ENCODE measurements around the gene HOXA7.

Gene HOXA7

DNA sequence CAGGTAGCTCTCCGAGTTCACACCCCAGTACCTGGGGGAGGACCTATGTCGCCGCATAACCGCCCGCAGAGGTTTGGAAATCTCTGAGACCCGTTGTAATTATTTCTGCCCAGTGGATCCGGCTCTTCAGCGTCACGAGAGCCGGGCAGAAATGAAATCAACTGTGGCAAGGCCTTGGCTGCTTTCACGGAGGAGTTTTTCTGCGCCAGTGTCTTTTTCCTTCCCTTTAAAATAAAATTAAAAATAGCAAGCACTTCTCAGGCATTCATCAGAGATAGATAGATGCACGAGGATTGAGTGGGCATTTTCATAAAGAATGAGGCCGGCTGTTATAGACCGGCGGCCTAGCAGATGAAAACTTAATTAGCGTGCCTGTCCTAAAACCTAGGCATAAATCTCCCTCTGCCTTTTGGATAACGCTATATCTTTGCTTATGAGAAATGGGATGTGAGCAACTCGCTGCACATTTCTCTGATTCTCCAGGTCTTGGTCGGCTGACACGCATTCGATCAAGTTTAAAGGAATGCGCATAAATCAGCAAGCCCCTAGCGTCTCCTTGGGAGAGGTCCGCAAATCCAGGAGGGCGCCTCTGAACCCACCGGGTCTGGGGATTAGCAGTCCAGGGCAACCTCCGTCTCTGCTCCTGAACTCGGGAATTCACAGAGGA, 37.0 kb upstream of the HOXA7 start:
- DNase-seq: no peak

DNA sequence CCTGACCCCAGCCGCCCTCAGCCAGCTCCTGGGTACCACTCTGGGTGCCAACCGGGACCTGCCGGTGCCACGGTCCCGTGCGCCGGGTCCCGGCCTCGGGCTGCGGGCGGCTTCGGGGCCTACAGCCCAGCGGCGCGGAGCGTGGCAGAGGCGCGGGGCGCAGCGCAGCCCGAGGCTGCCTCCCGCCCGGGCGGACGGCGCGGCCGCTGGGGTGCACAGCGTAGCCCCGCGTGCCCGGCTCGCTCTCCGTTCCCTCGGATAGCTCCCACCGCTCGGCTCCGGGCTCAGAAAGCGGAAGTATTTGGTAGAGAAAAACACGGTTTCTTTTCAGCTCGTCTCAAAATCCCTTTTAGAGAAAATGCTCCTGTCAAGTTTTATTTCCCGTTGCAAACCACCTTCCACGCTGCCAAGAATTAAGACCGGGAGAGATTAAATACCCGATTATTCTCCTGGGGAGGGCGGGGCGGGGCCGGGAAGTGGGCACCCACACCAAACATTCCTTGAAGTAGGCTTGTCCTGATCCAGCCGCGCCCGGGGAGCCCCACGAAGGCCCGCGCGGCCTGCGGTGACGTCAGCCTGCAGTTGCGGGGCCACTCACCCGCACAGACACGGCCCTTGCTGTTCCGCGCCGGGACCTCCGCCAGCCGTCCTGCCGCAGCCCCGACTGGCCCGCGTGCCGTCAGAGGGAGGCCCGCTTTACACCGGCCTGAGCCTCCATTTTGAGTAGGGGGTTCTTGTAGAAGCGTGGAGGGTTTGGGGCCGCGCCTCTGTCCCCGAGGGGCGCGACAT, 36.3 kb upstream of the HOXA7 start:
- no peak for DNase-seq

GRCh38 chr7:27191833-27192545, 35.5 kb upstream of the HOXA7 start:
- DNase-seq: no peak

DNA sequence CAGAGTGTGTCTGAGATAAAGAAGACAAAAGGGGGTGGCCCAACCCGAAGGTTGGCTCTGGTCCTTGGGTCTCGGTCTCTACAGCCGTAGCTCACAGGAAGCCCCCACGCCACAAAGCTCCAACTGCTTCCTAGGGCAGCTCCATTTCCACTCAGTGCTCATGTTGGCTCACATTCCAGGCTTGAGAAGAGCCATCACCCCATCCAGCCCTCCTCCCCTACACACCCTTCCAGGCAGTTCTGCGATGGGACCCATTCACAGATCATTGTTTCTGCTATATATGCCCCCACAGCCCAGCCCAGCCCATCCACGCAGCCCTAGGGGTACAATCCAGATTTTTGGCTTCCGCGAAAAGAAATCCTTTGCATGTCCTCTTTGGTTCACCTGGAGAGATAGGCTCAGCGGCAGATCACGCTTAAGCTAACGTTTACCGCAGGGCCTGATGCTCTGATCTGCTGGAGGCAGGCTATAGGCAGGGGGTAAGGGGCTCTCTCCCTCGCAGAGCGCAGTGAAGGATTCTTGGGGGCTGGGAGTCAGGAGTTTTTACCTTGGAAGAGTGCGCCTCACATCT, 34.8 kb upstream of the HOXA7 start:
- no peak for DNase-seq

DNA sequence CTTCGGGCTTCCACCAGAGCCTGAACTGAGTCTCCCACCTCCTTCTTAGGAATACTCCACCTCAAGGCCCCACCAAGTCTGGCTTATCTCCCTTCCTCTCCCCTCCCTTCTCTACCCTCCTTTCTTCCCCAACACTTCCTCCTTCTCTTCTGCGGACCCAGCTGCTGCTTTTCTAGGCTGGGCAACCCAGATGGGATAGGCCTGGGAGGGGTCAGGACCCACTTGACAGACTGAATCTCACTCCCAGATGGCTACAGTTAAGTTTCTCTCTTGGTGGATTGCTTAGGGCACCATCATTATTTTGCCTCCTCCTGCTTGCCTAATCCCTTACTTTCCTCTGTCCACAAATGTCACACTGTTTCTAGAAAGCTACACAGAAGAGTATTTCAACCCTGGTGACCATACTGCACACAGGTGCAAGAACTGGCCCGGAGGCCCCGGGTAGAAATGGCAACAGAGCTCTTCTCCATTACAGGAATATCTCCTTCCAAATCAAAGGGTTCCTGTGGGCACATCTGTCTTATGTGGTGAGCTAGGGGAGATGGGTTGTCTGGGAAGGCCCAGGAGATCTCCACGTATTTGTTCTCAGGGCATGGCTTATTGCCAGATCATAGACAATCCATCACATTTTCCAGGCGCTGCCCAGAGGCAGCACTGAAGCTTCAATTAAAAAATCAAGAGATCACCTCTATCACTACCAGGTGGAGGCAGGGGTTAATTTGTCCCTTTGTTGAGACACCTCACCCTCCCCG, 33.7 kb upstream of the HOXA7 start:
- no peak for DNase-seq

DNA sequence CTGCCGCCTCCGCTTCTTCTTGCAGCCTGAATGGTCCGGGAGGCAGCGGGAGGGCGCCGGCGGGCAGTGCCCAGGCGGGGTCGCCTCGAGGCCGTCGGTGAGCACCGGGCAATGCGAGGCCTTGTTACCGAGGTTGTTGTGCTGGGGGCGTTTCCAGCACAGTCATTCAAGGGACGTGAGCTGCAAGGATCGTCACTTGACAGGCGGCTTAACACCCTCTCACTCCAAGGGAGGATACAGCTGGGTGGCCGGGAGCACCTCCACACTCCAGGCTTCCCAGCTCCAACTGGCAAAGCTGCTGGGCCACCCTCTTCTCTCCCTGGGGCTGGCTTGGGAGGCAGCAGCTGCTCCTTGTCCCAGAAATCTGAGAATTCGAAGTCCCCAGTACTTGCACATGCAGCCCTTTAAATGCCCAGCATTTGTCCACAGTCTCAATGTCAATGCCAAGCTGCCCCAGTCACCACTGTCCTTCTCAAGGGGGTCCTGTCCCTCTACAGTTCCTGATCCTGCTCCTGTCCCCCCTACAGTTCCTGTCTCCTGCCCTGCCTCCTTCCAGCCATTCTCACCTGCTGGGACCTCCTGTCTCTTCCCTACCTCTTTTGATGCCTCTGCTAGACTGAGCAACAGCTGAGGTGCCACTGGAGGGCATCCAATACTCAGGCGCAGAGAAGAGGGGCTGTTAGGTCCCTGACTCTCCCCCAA, 33.0 kb upstream of the HOXA7 start:
- DNase-seq: no peak

- DNase-seq: peak in 1 of 4 experiments; percentile 27
Measured at GRCh38 chr7:27188386-27189294, 32.2 kb upstream of the HOXA7 start.

- DNase-seq: no peak
Measured at GRCh38 chr7:27187475-27188385, 31.3 kb upstream of the HOXA7 start.

DNA sequence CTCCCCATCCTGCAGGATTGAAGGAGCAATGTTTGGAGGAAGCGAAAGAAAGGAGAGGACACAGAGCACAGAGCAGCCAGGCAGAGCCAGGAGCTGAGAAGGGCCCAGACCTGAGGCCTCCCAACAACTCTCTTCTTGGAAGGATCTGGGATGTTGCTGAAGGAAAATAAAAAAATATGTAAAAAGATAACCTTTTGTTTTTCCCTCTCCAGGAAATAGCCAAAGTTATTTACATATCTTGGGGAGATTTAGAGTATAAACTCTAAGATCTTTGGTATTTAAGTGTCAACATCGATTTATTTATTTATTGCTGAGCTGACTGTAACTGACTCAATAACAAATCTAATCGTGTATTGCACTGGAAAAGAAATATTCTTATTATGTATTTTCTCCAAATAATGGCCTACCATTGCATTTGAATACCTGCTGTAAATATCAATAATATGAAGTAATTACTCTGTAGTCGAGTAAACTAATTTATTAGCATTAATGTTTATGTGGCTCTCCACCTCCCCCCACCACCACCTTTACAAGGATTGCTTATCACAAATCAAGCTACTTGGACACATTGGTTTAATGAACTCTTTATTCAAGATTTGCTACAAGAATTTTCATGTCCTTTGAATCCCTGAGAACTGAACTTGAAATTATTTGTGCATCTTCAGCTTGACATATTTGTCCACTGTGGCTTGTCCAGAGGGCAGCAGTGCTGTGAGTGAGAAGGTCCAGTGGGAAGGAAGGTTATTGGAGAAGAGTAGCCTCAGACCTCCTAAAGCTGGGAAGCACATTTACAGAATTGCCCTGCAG, 30.4 kb upstream of the HOXA7 start:
- no peak for DNase-seq

DNA sequence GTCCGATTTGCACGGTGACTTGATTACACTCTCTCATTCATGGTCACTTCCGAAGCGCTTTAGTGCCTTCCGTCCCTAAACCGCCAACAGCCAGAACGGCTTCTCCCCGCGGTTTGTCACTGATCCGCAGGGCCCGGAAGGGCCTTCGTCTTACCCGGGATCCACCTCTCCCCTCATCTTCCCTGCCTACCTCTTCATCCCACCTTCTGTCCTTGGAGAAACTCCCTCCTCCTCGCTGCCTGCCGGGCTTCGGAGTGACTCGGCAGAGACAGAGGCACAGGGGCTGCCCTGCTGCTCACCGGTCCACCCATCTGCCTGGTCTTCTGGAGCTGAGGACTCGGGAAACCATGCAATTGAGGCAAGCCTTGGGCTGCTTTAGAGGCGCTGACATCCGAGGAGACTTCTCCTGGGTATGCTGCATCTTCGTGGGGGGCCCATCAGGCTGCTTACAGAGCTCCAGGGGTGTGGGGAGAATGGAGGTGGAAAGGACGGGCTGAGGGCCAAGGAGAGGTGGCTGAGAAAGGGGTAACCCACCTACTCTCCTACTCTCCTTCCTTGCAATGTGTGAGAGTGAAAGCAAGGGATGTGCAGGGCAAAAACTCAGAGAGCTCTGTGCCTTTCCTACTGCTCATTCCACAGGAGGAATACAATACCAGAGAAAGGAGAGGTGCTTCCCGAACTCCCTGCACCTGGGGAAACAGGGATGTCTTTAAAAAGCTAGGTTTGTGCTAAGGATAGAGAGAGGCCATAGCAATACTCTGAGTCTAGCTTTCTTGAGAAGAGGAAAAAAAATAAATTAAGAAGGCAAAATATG, 29.6 kb upstream of the HOXA7 start:
- DNase-seq: no peak

- no peak for DNase-seq
Measured at GRCh38 chr7:27185013-27185853, 28.8 kb upstream of the HOXA7 start, which contains the start of gene HOXA11. Gene HOXA11 (minus strand): TSS chr7:27185232. CDS start chr7:27185144, 88 bp downstream.

DNA sequence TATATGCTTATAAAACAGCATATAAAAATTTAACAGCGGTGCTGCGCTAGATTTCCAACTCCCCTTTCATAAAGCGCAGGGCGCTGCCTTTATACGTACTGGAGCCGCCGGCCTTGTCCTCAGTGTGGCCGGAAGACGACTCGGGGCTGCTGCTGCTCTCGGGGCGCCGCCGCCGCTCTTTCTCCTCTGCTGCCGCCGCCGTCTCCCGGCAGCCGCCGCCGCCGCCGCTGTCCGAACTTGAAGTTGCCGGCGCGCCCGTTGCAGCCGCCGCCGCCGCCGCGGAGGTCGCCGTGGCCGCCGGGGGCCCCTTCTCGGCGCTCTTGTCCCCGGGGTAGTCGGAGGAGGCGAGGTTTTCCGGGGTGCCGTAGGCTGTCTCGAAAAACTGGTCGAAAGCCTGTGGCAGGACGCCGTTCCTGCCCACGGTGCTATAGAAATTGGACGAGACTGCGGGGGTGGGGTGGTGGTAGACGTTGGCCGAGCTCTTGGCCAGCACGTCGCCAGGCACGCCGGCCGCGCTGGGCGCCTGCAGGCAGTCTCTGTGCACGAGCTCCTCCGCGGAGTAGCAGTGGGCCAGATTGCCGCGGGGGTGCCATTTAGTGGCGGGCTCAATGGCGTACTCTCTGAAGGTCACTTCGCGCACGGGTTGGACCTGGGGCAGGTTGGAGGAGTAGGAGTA, 28.0 kb upstream of the HOXA7 start:
- DNase-seq: no peak

DNA sequence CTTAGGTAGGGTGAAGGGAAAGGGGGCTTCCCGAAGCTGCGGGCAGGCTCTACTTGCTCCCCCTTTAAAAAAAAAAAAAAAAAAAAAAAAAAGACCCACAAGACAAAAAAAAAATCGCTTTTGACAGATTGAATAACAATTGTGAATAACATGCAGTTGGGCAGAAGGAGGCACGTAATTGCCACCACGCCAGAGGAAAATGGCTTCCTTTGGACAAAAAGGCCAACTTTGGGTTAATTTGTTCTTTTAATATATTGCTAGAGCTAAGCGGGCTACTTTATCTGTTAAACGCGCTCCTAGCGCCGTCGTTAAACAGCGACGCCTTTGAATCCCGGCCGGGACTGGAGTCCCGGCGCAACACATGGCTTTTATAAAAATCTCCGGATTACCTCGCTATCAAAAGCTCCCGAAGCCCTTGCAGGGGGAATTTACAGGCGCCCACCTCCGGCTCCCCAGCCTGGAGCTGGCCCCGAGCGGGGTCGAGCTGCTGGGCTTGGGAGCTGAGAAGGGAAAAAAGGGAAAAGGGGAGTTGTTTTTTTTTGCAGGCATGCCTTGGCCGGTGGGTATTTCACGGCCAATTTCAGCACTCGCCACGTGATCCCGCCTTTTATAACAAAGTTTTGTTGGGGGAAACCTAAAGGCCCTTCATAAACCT, 27.3 kb upstream of the HOXA7 start:
- DNase-seq: no peak

DNA sequence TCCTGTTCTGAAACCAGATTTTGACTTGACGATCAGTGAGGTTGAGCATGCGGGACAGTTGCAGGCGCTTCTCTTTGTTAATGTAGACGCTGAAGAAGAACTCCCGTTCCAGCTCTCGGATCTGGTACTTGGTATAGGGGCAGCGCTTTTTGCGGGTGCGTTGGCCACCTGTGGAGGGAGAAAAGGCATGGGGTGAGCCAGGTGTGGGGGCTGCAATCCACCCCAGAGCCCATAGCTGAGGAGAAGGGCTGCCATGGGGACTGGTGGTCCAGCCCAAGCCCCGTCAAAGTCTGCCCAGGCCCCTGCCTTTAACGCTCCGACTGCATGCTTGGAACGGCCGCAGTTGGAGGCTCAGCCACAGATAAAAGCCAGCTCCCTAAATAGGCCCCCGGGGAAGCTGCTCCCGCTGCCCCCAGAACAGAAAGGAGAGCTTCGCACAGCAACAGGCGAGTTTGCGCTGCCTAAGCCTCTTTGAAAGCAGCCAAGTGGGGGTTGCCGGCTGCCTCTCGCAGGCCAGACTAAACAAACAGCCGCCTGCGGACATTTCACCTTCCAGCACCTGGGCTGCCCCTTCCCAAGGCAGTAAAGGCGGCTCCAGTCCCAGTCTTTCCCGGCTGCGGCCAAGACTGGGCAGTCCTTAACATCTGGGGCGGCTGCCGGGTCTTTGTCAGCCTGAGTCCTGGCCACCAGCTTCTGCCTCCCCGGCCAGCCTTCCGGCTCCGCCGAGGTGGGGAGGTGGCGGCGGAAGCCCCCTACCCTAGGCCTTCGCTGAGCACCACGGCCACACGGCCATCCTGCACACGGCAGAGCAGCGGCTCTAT, 26.6 kb upstream of the HOXA7 start:
- DNase-seq: no peak

- no peak for DNase-seq
Measured at GRCh38 chr7:27182285-27182841, 25.9 kb upstream of the HOXA7 start.

All from activated CD4-positive, CD25-positive, alpha-beta regulatory T cell (primary cell).